Brain microvascular endothelial cell (primary cell): ENCODE measurements around the gene ERO1B.

Source experiments
- DNase-seq: peaks from one replicate; pipeline ENCODE4 v3.0.0-alpha.2; 2020
- H3K27ac ChIP-seq: fragments of 250-450 bp; sonication (Bioruptor Pico); 2 replicates; pipeline ENCODE4 v1.5.1; 2020; ENCODE audit warnings: mild to moderate bottlenecking, moderate library complexity
- H3K27me3 ChIP-seq: fragments of 250-450 bp; sonication (Bioruptor Pico); replicated peaks from 2 replicates; pipeline ENCODE4 v1.5.1; 2020; ENCODE audit warnings: mild to moderate bottlenecking
- H3K36me3 ChIP-seq: fragments of 250-450 bp; sonication (Bioruptor Pico); replicated peaks from 2 replicates; pipeline ENCODE4 v1.5.1; 2020; ENCODE audit warnings: mild to moderate bottlenecking
- H3K4me3 ChIP-seq: 2 replicates; pipeline ENCODE4 v1.5.1; 2011; ENCODE audit warnings: low read depth, mild to moderate bottlenecking, control low read depth, low read length, moderate library complexity
- CTCF ChIP-seq: IDR thresholded peaks from 2 replicates; pipeline ENCODE4 v1.5.1; 2011; ENCODE audit warnings: low read depth, mild to moderate bottlenecking, moderate library complexity, low read length, control low read depth, inconsistent platforms; ENCODE audit errors: missing control alignments
- in situ Hi-C: cut with HindIII; loops from 2 replicates; pipeline ENCODE4 v1.10.0; 2017; ENCODE audit warnings: low sequenced_read_pairs, low pct_ligation_motif_present

The ERO1B gene

DNA sequence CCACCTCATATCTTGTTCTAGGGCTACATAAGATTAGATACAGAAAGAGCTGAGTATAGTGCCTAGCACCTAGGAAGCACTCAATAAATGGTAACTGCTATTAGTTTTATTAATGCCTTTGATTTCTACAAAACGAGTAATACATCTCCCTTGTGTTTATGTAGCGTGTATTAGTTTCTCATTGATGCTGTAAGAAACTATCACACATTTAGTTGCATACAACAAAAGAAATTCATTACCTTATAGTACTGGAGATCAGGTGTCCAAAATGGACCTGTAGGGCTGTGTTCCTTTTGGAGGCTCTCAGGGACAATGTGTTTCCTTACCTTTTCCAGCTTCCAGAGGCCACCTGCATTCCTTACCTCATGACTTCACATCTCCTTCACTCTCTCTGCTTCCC lies 961 bp upstream of the ERO1B start:
- TF ChIP-seq CTCF: no peak
- Histone ChIP-seq H3K27ac (no peak overlapping the region), H3K36me3 (no peaks in the 10 kb centered on the region), H3K27me3 (peaks cover 8% of the 10 kb centered on the region), H3K4me3 (no peak overlapping the region)
- in situ Hi-C loops: no loop called here
- no peak for DNase-seq

DNA sequence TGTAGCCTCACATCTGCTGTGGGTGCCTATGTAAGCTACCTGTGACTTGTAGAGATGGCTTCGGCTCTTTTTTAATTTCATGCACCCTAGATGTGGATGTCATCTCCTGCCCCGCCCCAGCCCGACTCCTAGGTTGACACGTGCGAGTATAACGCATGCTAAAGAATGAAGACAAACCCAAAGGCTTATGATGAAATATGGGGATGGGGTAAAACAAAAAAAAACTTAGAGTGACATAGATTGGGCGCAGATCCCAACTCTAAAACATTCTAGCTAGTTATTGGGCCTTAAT lies 613 bp upstream of the ERO1B start:
- Histone ChIP-seq H3K36me3 (no peaks in the 10 kb centered on the region), H3K27ac (no peak overlapping the region), H3K27me3 (peaks cover 8% of the 10 kb centered on the region), H3K4me3 (peak overlapping the region; percentile 76)
- DNase-seq: peak; percentile 10
- TF ChIP-seq CTCF: no peak
- in situ Hi-C loops: no loop called here

- no peak for TF ChIP-seq CTCF
- Histone ChIP-seq H3K27ac (no peak overlapping the region), H3K4me3 (peak overlapping the region; percentile 76), H3K27me3 (peaks cover 8% of the 10 kb centered on the region), H3K36me3 (no peaks in the 10 kb centered on the region)
- peak; percentile 3 for DNase-seq
- in situ Hi-C loops: no loop called here
Observed at GRCh38 chr1:236281198-236281653, 532 bp downstream of the ERO1B start.

GRCh38 chr1:236280438-236281197 lies 1.1 kb downstream of the ERO1B start:
- no peak for TF ChIP-seq CTCF
- Histone ChIP-seq H3K27me3 (peaks cover 8% of the 10 kb centered on the region), H3K27ac (no peak overlapping the region), H3K4me3 (peak overlapping the region; percentile 76), H3K36me3 (no peaks in the 10 kb centered on the region)
- in situ Hi-C loops: no loop called here
- DNase-seq: no peak

- Histone ChIP-seq H3K36me3 (no peaks in the 10 kb centered on the region), H3K27ac (no peak overlapping the region), H3K27me3 (no peaks in the 10 kb centered on the region), H3K4me3 (no peak overlapping the region)
- in situ Hi-C loops: no loop called here
- TF ChIP-seq CTCF: no peak
- no peak for DNase-seq
Observed at GRCh38 chr1:236275586-236275985, 6.2 kb downstream of the ERO1B start.

DNA sequence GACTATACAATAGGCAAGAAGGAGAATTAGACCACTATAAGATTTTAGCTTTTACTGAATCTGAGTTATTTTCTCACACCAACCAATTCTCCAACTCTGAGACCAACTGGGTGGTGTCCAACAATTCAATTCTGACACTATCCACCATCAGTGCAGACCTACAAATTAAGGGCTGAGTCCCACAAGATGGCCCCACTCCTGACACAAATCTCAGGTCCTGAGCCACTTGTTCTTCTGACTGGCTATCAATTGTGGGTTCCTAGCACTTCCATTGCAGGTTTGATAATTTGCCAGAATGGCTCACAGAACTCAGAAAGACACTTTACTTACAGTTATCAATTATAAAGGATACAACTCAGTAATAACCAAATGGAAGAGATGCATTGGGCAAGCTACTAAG lies 6.7 kb downstream of the ERO1B start:
- in situ Hi-C loops: no loop called here
- Histone ChIP-seq H3K27me3 (no peaks in the 10 kb centered on the region), H3K4me3 (no peak overlapping the region), H3K36me3 (no peaks in the 10 kb centered on the region), H3K27ac (no peak overlapping the region)
- TF ChIP-seq CTCF: no peak
- DNase-seq: no peak
